ENCODE data around the gene ACRV1.
"Not testable (repeated sequence)": the region's sequence is repeated elsewhere in the genome, so short reads cannot be mapped to it uniquely, and the experiment has no call there.

Gene ACRV1

DNA sequence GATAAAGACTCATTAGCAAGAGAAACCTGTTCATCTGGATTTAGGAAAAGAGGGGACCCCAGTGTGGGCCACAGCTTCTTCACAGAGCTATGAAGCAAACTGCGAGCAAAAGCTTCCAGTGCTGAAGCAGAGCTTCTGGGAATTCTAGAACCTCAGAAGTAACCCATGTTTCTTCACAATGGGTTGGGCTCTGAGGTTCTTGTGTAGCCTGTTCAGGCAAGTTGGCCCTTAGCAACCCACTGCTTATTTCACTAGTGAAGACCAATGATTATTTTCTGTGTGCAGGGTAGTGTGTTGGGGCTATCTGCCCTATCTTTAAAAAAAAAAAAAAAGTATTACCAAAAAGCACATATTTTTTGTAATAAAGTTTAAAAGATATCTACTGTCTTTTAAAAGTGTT, at the start of gene ACRV1:
ACRV1 (minus strand) TSS at position 101 of the 400 bp plus-strand sequence; CDS start at position 34, 67 bp downstream.
- no peak for DNase-seq (ENCODE audit: low spot score)

DNA sequence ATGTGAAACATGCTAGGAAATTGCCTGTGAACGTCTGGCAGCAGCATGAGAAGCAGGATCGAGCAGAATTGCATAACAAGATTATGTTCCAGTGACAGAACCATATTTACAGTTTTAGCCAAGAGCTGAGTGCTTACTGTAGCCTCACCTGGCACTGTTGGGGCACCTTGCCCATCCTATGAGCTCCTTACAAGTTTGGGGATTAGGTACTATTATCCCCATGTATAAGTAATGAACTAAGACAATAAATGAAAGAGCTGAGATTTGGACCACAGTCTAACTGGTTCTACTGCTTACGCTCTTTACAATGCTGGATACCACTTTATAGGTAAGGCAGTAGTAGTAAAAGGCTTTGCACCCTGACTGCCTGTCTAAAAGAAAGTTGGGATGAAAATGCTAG, 48.3 kb upstream of the ACRV1 start:
- DNase-seq (ENCODE audit: low spot score) = no peak

- peak; percentile 38 for DNase-seq (ENCODE audit: low spot score)
Observed at GRCh38 chr11:125724125-125724524, 43.5 kb upstream of the ACRV1 start.

DNA sequence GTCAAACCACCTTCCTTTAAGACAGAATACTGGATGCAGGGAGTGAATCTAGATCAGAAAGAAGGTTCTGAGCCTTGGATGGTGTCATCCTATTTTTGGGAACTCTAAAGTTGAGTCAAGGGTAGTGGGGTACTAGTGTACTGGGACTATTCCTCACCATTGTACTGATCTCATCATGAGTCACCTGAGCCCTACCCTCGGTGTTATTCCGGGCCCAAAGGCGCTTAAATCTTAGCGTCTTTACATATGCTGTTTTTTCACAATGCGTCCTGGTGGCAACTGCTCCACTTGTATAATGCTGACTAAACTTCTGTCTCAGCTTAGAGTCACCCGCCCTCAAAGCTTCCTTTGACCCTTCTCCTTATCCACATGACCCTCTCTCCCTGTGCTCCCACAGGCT, 40.1 kb upstream of the ACRV1 start:
- DNase-seq (ENCODE audit: low spot score) = no peak

DNA sequence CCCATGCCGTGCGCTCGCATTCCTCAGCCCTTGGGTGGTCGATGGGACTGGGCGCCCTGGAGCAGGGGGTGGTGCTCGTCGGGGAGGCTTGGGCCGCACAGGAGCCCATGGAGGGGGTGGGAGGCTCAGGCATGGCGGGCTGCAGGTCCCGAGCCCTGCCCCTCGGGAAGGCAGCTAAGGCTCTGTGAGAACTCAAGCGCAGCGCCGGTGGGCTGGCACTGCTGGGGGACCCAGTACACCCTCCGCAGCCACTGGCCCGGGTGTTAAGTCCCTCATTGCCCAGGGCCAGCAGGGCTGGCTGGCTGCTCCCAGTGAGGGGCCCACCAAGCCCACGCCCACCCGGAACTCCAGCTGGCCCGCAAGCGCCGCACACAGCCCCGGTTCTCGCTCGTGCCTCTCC, 24.0 kb upstream of the ACRV1 start:
- DNase-seq (ENCODE audit: low spot score) = not testable (repeated sequence)

- no peak for DNase-seq (ENCODE audit: low spot score)
Observed at GRCh38 chr11:125701858-125702621, 21.4 kb upstream of the ACRV1 start.

DNA sequence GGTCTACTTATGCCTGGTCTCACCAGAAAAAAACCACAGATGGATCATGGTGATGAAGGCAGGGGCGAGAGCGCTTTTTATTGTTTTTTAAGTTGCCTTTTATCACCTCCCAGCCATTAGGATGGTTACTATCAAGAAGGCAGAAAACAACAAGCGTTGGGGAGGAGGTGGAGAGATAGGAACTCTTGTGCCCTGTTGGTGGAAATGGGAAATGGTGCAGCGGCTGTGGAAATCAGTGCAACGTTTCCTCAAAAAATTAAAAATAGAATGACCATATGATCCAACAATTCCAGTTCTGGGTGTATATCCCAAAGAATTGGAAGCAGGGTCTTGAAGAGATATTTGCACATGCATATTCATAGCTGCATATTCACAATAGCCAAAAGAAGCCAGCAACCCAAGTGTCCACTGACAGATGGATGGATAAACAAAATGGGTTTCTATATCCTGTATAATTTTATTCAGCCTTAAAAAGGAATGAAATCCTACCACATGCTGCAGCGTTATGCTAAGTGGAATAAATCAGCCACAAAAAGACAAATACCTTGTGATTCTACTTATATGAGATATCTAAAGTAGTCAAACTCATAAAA, 20.5 kb upstream of the ACRV1 start:
- DNase-seq (ENCODE audit: low spot score) = no peak

- DNase-seq (ENCODE audit: low spot score) = no peak
Observed at GRCh38 chr11:125694951-125695350, 14.3 kb upstream of the ACRV1 start.

GRCh38 chr11:125692887-125693286, 12.2 kb upstream of the ACRV1 start:
- no peak for DNase-seq (ENCODE audit: low spot score)

GRCh38 chr11:125690006-125690405, 9.4 kb upstream of the ACRV1 start:
- no peak for DNase-seq (ENCODE audit: low spot score)

DNA sequence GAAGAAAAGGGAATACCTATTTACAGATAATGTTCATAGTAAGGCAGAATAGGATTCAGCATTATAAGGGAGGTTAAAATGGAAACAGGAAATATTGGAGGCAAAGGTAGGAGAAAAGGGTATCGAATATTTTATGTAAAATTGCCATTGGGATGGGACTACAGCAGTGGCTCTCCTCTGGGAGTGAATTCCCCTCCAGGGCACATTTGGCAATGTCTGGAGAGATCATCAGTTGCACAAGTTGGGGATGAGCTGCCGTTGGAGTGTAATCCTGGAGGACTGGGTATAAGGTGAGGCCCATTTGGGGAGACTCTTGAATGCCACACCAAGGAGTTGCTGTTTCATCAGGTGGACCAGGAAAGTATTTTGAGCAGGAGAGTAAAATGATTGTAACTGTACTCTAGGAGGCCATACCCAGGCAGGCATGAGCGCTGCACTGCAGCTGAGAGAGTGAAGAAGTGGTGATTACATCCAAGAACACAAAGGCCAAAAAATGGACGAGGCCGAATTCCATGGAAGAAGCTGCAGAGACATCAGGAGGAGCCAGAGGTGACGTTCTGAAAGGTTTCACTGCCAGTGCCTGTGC, 8.7 kb upstream of the ACRV1 start:
- no peak for DNase-seq (ENCODE audit: low spot score)

- no peak for DNase-seq (ENCODE audit: low spot score)
Observed at GRCh38 chr11:125688632-125689031, 8.0 kb upstream of the ACRV1 start.

DNA sequence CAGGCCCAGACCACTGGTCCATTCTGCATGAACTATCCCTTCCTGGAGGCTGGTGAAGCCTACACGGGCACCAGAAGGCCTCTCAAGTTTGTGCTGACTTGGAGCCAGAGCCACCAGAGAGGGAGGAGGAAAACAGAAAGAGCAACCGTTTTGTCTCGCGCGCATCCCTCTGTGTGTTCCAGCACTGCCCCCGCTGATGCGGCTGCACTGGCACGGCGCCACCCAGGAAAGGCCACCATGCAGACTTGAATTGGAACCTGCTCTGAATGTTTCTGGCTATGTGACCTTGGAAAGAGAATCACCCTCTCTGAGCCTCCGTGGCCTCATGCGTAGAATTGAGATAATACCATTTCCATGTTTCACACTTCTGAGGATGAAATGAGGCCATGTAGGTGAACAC, 7.4 kb upstream of the ACRV1 start:
- DNase-seq (ENCODE audit: low spot score) = no peak

DNA sequence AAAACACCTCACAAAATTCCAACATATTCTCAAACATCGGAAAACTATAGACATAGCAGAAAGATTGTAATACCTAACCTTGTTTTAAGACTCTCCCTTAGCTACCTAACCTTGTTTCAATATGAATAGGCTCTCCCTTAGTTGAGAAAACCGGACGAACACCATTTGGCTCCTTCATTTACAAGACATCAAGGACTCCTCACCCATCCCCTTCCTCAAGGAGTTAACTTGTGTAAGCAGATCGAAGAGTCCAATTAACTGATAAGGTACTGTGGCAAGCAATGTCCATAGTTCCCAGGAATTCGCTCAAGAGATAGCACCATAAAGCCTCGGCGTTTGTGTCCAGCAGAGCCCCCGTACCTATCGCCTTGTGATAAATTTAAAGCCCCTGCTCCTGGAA, 4.6 kb upstream of the ACRV1 start:
- DNase-seq (ENCODE audit: low spot score) = no peak

GRCh38 chr11:125679837-125680236, 810 bp downstream of the ACRV1 start:
- DNase-seq (ENCODE audit: low spot score) = no peak

DNA sequence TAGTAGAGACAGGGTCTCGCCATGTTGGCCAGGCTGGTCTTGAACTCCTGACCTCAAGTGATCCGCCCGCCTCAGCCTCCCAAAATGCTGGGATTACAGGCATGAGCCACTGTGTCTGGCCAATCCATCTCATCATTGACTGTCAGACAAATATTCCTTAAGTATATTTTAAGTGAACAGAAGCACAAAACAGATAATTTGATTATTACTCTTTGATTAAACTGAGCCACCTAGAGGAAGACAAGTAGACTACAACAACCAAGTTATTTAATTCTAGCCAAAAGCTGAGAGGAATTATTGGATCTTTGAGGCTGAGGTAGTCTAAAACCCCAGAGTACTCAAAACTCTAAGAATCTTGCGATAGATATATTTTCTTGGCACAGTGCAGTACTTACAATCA, 1.2 kb downstream of the ACRV1 start:
- DNase-seq (ENCODE audit: low spot score) = peak; percentile 16

- no peak for DNase-seq (ENCODE audit: low spot score)
Observed at GRCh38 chr11:125675196-125675595, 5.5 kb downstream of the ACRV1 start.

DNA sequence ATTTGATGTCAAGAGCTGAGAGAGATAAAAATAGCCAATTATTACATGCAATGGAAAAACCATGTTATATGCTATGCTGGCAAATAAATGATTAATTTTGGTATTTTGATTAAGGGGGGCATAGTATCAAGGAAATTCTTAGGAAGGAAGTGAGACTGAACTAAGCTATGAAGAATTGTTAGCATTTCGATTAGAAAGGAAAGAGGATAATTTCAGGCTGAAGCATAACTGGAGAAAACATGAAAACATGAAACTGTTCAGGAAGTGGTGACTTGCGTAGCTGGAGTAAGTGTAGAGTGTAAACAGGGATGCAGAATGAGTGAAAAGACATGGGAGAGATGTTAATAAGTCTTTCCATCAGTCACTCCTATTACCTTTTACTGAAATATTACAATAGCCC, 6.4 kb downstream of the ACRV1 start:
- DNase-seq (ENCODE audit: low spot score) = no peak

- DNase-seq (ENCODE audit: low spot score) = no peak
Observed at GRCh38 chr11:125671561-125671960, 9.1 kb downstream of the ACRV1 start.

GRCh38 chr11:125670172-125670571, 10.5 kb downstream of the ACRV1 start:
- DNase-seq (ENCODE audit: low spot score) = no peak

DNA sequence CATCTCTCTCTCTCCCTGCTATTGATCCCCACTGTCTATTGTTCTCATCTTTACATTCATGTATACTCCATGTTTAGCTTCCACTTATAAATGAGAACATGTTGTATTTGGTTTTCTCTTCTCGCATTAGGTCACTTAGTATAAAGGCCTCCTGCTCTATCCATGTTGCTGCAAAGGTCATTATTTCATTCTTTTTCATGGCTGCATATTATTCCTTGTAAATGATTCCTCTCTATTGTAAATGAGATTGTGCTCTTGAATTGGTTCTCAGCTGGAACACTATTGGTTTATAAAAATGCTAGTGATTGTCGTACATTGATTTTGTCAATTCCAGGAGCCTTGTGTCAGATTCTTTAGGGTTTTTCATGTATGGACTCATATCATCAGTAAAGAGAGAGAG, 13.5 kb downstream of the ACRV1 start:
- DNase-seq (ENCODE audit: low spot score) = no peak

- DNase-seq (ENCODE audit: low spot score) = no peak
Observed at GRCh38 chr11:125663910-125664309, 16.7 kb downstream of the ACRV1 start.

DNA sequence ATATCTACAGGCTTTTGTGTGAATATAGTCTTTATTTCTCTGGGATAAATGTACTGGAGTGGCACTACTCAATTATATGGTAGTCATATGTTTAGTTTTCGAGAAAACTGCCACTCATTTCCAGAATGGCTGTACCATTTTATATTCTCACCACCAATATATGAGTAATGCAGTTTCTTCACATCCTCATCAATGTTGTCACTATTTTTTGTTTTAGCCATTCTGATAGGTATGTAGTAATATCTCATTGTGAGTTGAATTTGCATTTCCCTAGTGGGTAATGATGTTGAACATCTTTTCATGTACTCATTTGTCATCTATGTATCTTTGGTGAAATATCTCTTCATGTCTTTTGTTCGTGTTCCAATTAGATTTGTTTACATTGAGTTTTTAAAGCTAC, 18.0 kb downstream of the ACRV1 start:
- no peak for DNase-seq (ENCODE audit: low spot score)
